Vagina (tissue), 2 donors: ENCODE results near the gene TLE3. TPM values are rescaled to one million over a fixed set of nuclear protein-coding genes. Genes with fewer than 3 reads are reported as not detected.

Experiments
- DNase-seq, 2 donors: peaks; one replicate each; pipeline ENCODE4 v3.0.0-alpha.2; 2017; ENCODE audit errors: extremely low spot score in 2 of 2
- H3K27ac ChIP-seq: fragments of 200-600 bp; sonication (generic); one replicate; pipeline ENCODE4 v1.5.1; 2019
- H3K27me3 ChIP-seq: fragments of 200-600 bp; sonication (generic); one replicate; pipeline ENCODE4 v1.5.1; 2019
- H3K36me3 ChIP-seq, 2 donors: fragments of 200-600 bp; sonication (generic); one replicate each; pipeline ENCODE4 v1.5.1; 2017 to 2019
- H3K4me1 ChIP-seq: fragments of 200-600 bp; sonication (generic); one replicate; pipeline ENCODE4 v1.5.1; 2019
- H3K4me3 ChIP-seq, 2 donors: fragments of 200-600 bp; sonication (generic); 1 replicate in 1 of 2; 2 replicates in 1 of 2; pipeline ENCODE4 v1.5.1; 2016 to 2019
- H3K9me3 ChIP-seq: fragments of 200-600 bp; sonication (generic); one replicate; pipeline ENCODE4 v1.5.1; 2019
- POLR2A ChIP-seq, 2 donors: fragments of 450-650 bp; IDR thresholded peaks; one replicate each; pipeline ENCODE4 v1.6.1; 2017; ENCODE audit warnings: antibody characterized with exemption in 2 of 2, mild to moderate bottlenecking in 2 of 2, moderate library complexity in 2 of 2
- POLR2AphosphoS5 ChIP-seq, 2 donors: sonication (generic); formaldehyde crosslinking; IDR thresholded peaks; one replicate each; pipeline ENCODE4 v1.9.0; 2017; ENCODE audit warnings: antibody characterized with exemption in 2 of 2, mild to moderate bottlenecking in 2 of 2, low read depth in 1 of 2; ENCODE audit not compliant: insufficient read depth in 1 of 2
- intact Hi-C: fragments of 100-400 bp; cut with DNase I; formaldehyde crosslinking; loops from one replicate; pipeline ENCODE4 v1.15.1; 2023
- total RNA-seq: library from RNA; depleted of rRNA; stranded (reverse); fragments of >200 nt; gene quantifications from one replicate; pipeline ENCODE4 v1.2.3, GENCODE V29; 2016
- TF ChIP-seq, protein P1 (sequence below), 3 experiments: fragments of 450-650 bp in 2 of 3; fragments of 200-600 bp in 1 of 3; sonication (generic) in 1 of 3; IDR thresholded peaks; one replicate each; pipeline ENCODE4 v1.5.1; 2017 to 2019; ENCODE audit warnings: antibody characterized with exemption in 3 of 3, mild to moderate bottlenecking in 2 of 3, moderate library complexity in 2 of 3

Gene TLE3
- total RNA-seq, 1 donor from 2014 or later: 64.6 TPM

- no peak for DNase-seq
- no peaks in the 10 kb centered on the region for H3K9me3 ChIP-seq
- intact Hi-C loops: no loop called here
- H3K36me3 ChIP-seq: peaks cover 0 to 75% of the 10 kb centered on the region in 2 donors
- no peak overlapping the region for H3K27ac ChIP-seq
- no peaks in the 10 kb centered on the region for H3K27me3 ChIP-seq
- peaks cover 13% of the 10 kb centered on the region for H3K4me1 ChIP-seq
- TF ChIP-seq POLR2AphosphoS5 (IDR thresholded peaks at IDR 0.05; ENCODE audit: insufficient read depth in 1 of 2, low read depth in 1 of 2) (no peak), POLR2A (IDR thresholded peaks at IDR 0.05) (no peak)
- TF ChIP-seq, protein P1, sequence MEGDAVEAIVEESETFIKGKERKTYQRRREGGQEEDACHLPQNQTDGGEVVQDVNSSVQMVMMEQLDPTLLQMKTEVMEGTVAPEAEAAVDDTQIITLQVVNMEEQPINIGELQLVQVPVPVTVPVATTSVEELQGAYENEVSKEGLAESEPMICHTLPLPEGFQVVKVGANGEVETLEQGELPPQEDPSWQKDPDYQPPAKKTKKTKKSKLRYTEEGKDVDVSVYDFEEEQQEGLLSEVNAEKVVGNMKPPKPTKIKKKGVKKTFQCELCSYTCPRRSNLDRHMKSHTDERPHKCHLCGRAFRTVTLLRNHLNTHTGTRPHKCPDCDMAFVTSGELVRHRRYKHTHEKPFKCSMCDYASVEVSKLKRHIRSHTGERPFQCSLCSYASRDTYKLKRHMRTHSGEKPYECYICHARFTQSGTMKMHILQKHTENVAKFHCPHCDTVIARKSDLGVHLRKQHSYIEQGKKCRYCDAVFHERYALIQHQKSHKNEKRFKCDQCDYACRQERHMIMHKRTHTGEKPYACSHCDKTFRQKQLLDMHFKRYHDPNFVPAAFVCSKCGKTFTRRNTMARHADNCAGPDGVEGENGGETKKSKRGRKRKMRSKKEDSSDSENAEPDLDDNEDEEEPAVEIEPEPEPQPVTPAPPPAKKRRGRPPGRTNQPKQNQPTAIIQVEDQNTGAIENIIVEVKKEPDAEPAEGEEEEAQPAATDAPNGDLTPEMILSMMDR (IDR thresholded peaks at IDR 0.05): no peak
- no peak overlapping the region for H3K4me3 ChIP-seq
Measured at GRCh38 chr15:70068783-70069565, 28.7 kb downstream of the TLE3 start.

- Histone ChIP-seq H3K27me3 (no peaks in the 10 kb centered on the region), H3K9me3 (no peaks in the 10 kb centered on the region), H3K4me3 (no peak overlapping the region), H3K4me1 (peaks cover 24% of the 10 kb centered on the region), H3K36me3 (peaks cover 0 to 64% of the 10 kb centered on the region in 2 donors), H3K27ac (no peak overlapping the region)
- intact Hi-C loops: no loop called here
- DNase-seq: no peak
- TF ChIP-seq, protein P1 (IDR thresholded peaks at IDR 0.05): no peak
- TF ChIP-seq POLR2AphosphoS5 (IDR thresholded peaks at IDR 0.05; ENCODE audit: insufficient read depth in 1 of 2, low read depth in 1 of 2): no peak
- TF ChIP-seq POLR2A (IDR thresholded peaks at IDR 0.05): no peak
Measured at GRCh38 chr15:70067681-70068080, 30.0 kb downstream of the TLE3 start.

GRCh38 chr15:70067011-70067410 is 30.7 kb downstream of the TLE3 start:
- intact Hi-C loops: no loop called here
- no peak overlapping the region for H3K27ac ChIP-seq
- TF ChIP-seq, protein P1 (IDR thresholded peaks at IDR 0.05): no peak
- TF ChIP-seq POLR2AphosphoS5 (IDR thresholded peaks at IDR 0.05; ENCODE audit: insufficient read depth in 1 of 2, low read depth in 1 of 2): no peak
- no peak for TF ChIP-seq POLR2A (IDR thresholded peaks at IDR 0.05)

DNA sequence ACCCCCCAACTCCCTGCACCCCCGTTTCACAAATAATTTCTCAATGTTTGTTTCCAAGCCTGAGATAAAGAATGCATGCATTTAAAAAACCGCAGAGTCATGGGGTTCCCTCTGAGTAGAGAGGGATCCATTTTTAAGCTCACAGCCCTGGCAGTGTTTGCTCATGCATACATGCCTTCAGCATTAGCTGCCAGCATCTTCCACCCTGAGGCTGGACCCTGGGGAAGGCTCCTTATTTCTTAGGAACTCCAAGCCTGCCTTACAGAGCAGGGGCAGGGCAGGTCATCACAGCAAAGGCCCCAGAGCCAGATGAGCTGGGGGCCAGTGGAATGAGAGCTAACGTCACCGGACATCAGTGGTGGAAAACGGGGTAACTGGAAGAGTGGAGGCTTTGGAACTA is 31.3 kb downstream of the TLE3 start:
- intact Hi-C loops: no loop called here
- Histone ChIP-seq H3K9me3 (no peaks in the 10 kb centered on the region), H3K36me3 (peaks cover 0 to 55% of the 10 kb centered on the region in 2 donors), H3K4me3 (no peak overlapping the region), H3K4me1 (peaks cover 36% of the 10 kb centered on the region), H3K27me3 (no peaks in the 10 kb centered on the region), H3K27ac (no peak overlapping the region)
- TF ChIP-seq POLR2AphosphoS5 (IDR thresholded peaks at IDR 0.05; ENCODE audit: insufficient read depth in 1 of 2, low read depth in 1 of 2) (no peak), POLR2A (IDR thresholded peaks at IDR 0.05) (no peak)
- TF ChIP-seq, protein P1 (IDR thresholded peaks at IDR 0.05): no peak
- DNase-seq: no peak

More at GRCh38 chr15:70067011-70067410, 30.7 kb downstream of the TLE3 start:
- no peaks in the 10 kb centered on the region for H3K9me3 ChIP-seq
- no peak for DNase-seq
- H3K36me3 ChIP-seq: peaks cover 0 to 57% of the 10 kb centered on the region in 2 donors
- no peak overlapping the region for H3K4me3 ChIP-seq
- no peaks in the 10 kb centered on the region for H3K27me3 ChIP-seq
- peaks cover 31% of the 10 kb centered on the region for H3K4me1 ChIP-seq

GRCh38 chr15:70066004-70066403 is 31.7 kb downstream of the TLE3 start:
- TF ChIP-seq POLR2AphosphoS5 (IDR thresholded peaks at IDR 0.05; ENCODE audit: insufficient read depth in 1 of 2, low read depth in 1 of 2): no peak
- no peak for TF ChIP-seq POLR2A (IDR thresholded peaks at IDR 0.05)
- TF ChIP-seq, protein P1 (IDR thresholded peaks at IDR 0.05): no peak
- H3K9me3 ChIP-seq: no peaks in the 10 kb centered on the region
- intact Hi-C loops: no loop called here
- no peaks in the 10 kb centered on the region for H3K27me3 ChIP-seq
- peaks cover 0 to 52% of the 10 kb centered on the region in 2 donors for H3K36me3 ChIP-seq
- no peak for DNase-seq
- H3K4me1 ChIP-seq: peaks cover 36% of the 10 kb centered on the region
- no peak overlapping the region for H3K27ac ChIP-seq
- no peak overlapping the region for H3K4me3 ChIP-seq
